ENCODE measurements around the gene LTO1. TPM values are rescaled to one million over a fixed set of nuclear protein-coding genes. Genes with fewer than 3 reads are reported as not detected.

The LTO1 gene
- total RNA-seq, 1 experiment from 2014 or later, result 36.7 TPM

DNA sequence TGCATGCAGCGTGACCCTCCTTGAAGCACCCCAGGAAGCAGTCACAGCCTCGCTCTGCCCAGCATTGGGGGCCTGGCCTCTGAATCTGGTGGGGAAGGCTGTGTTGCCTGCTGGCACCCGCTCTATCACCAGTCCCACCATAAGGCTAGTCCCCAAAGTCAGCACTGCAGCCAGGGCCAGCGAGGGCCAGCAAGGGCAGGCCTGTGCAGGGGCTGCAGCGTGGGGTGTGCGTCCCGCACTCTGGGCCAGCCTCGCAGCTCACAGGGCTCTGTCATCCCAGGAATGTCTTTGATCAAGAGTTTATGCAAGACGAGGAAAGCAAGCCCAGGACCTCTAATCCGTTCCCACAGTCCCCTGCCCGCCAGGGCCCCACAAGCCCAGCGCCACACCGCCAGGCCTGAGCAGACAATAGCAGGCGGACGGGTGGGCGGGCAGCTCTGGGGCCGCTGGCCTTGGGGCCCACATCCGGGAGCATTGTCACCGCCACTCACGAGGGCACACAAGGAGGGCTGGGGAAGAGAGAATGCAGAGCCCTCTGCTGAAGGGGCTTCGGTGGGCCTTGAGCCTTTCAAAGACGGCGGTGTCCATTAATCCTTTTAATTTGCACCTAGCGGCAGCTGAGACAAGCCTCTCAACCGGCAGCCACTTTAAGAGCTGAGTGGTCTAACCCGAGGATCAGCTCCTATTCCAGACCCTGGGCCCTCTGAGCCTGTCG lies 17.1 kb downstream of the LTO1 start:
- no peak overlapping the region for H3K27ac Mint-ChIP-seq (ENCODE audit: unreplicated experiment)
- no peak for TF ChIP-seq CTCF (IDR thresholded peaks at IDR 0.05; ENCODE audit: unreplicated experiment)
- no peaks in the 10 kb centered on the region for H3K9me3 Mint-ChIP-seq (ENCODE audit: low read depth, unreplicated experiment)
- CTCF ChIA-PET, result no interaction called here
- intact Hi-C loops (cut with micrococcal nuclease; ENCODE audit: unreplicated experiment), result no loop called here
- H3K27me3 Mint-ChIP-seq (ENCODE audit: unreplicated experiment), result no peaks in the 10 kb centered on the region
- no peak overlapping the region for H3K4me3 Mint-ChIP-seq (ENCODE audit: low read depth, unreplicated experiment)
- no peak for DNase-seq
- H3K4me1 Mint-ChIP-seq (ENCODE audit: low read depth, unreplicated experiment), result no peaks in the 10 kb centered on the region
- BruUV-seq (replicated peaks), result no TSS peak
- H3K36me3 Mint-ChIP-seq (ENCODE audit: insufficient read depth, unreplicated experiment), result peaks cover 42% of the 10 kb centered on the region

DNA sequence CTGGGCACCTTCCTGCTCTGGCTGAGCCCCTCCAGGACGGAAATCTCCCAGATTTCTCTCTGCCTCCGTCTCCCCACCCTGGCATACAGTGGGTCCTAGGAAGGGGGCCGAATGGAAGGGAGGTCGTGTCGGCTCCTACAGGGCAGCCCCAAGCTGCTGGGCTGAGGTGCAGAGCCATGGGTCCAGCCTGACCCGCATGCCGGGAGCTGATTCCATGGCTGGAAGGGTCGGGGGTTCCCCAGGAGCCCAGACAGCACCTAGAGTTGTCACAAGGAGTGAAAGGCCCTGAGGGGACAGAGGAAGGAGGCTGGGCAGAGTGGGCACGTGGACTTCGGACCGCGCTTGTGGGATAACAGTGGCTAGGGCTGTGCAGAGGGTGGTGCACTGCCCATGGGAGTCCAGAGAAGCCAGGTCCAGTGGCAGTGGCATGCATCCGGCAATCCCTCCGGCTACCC lies 17.7 kb downstream of the LTO1 start:
- DNase-seq, result no peak
- Mint-ChIP-seq H3K27ac (ENCODE audit: unreplicated experiment) (peak overlapping the region; percentile 30), H3K4me3 (ENCODE audit: low read depth, unreplicated experiment) (no peak overlapping the region), H3K4me1 (ENCODE audit: low read depth, unreplicated experiment) (no peaks in the 10 kb centered on the region), H3K9me3 (ENCODE audit: low read depth, unreplicated experiment) (no peaks in the 10 kb centered on the region), H3K27me3 (ENCODE audit: unreplicated experiment) (no peaks in the 10 kb centered on the region), H3K36me3 (ENCODE audit: insufficient read depth, unreplicated experiment) (peaks cover 48% of the 10 kb centered on the region)
- CTCF ChIA-PET, result interaction anchor here (1.6 kb wide), 1 partner anchor 383 kb away, joined by 3 read pairs; no protein-coding TSS in a partner anchor
- intact Hi-C loops (cut with micrococcal nuclease; ENCODE audit: unreplicated experiment), result no loop called here
- no TSS peak for BruUV-seq (replicated peaks)
- TF ChIP-seq CTCF (IDR thresholded peaks at IDR 0.05; ENCODE audit: unreplicated experiment), result no peak

- CTCF ChIA-PET, result interaction anchor here (0.6 to 1.6 kb wide), 2 partner anchors 383 to 830 kb away, joined by 3 read pairs; no protein-coding TSS in a partner anchor
- no peaks in the 10 kb centered on the region for H3K9me3 Mint-ChIP-seq (ENCODE audit: low read depth, unreplicated experiment)
- no peak for TF ChIP-seq CTCF (IDR thresholded peaks at IDR 0.05; ENCODE audit: unreplicated experiment)
- intact Hi-C loops (cut with micrococcal nuclease; ENCODE audit: unreplicated experiment), result no loop called here
- no peak for DNase-seq
- peak overlapping the region; percentile 30 for H3K27ac Mint-ChIP-seq (ENCODE audit: unreplicated experiment)
- no peaks in the 10 kb centered on the region for H3K4me1 Mint-ChIP-seq (ENCODE audit: low read depth, unreplicated experiment)
- no TSS peak for BruUV-seq (replicated peaks)
- no peak overlapping the region for H3K4me3 Mint-ChIP-seq (ENCODE audit: low read depth, unreplicated experiment)
- no peaks in the 10 kb centered on the region for H3K27me3 Mint-ChIP-seq (ENCODE audit: unreplicated experiment)
- peaks cover 49% of the 10 kb centered on the region for H3K36me3 Mint-ChIP-seq (ENCODE audit: insufficient read depth, unreplicated experiment)
Measured at GRCh38 chr11:69656536-69657455, 18.4 kb downstream of the LTO1 start.

DNA sequence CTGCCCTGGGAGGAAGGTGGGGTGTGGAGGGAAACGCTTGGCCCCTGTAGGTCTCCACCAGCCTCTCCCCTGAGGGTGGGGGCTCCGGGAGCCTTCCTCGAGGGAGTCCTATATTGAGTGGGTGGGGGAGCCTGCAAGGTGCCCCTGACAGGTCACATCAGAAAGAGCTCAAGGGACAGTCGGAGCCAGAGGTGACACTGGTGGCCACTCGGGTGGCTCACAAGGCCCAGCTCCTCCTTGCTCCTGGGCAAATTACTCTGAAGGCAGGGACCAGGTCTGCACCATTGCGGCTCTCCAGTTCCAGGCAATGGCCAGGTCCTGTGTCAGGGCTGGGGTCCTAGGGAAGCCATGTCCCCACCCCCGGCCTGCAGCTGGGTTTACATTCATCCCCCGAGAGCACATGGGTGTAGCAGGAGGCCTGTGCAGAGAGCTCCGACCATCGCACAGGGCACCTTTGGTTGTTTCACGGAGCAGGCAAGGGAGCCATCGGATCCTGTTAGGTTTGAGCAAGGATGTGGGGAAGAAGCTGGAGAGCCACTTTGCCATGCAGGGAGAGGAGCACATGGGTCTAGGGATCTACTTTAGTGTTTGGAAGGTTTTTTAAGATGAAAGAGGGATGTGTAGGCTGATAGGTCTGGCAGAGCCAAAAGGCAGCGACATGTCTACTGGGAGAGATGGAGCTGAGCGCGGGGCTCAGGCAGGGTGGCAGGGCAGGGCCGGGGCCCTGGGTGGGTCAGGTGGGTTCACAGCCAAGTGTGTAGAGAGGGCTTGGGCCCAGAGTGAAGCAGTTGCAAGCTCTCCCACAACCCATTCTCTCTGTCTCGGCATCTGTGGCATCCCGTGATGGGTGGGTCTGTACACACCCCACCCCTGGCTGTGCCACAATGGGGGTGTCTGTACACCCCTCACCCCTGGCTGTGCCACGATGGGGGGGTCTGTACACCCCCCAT lies 19.4 kb downstream of the LTO1 start:
- Mint-ChIP-seq H3K9me3 (ENCODE audit: low read depth, unreplicated experiment) (no peaks in the 10 kb centered on the region), H3K27ac (ENCODE audit: unreplicated experiment) (peak overlapping the region; percentile 30), H3K4me3 (ENCODE audit: low read depth, unreplicated experiment) (no peak overlapping the region), H3K36me3 (ENCODE audit: insufficient read depth, unreplicated experiment) (peaks cover 60% of the 10 kb centered on the region), H3K4me1 (ENCODE audit: low read depth, unreplicated experiment) (no peaks in the 10 kb centered on the region), H3K27me3 (ENCODE audit: unreplicated experiment) (no peaks in the 10 kb centered on the region)
- TF ChIP-seq CTCF (IDR thresholded peaks at IDR 0.05; ENCODE audit: unreplicated experiment), result no peak
- intact Hi-C loops (cut with micrococcal nuclease; ENCODE audit: unreplicated experiment), result no loop called here
- no TSS peak for BruUV-seq (replicated peaks)
- CTCF ChIA-PET, result interaction anchor here (0.6 to 1.6 kb wide), 3 partner anchors 382 to 829 kb away, joined by 3 read pairs; no protein-coding TSS in a partner anchor
- no peak for DNase-seq
